ENCODE results near the gene ACP7. TPM values are rescaled to one million over a fixed set of nuclear protein-coding genes. Genes with fewer than 3 reads are reported as not detected.
"Not testable (repeated sequence)": the region's sequence is repeated elsewhere in the genome, so short reads cannot be mapped to it uniquely, and the experiment has no call there.

ACP7 gene
- total RNA-seq, 4 donors from 2014 or later = not detected

DNA sequence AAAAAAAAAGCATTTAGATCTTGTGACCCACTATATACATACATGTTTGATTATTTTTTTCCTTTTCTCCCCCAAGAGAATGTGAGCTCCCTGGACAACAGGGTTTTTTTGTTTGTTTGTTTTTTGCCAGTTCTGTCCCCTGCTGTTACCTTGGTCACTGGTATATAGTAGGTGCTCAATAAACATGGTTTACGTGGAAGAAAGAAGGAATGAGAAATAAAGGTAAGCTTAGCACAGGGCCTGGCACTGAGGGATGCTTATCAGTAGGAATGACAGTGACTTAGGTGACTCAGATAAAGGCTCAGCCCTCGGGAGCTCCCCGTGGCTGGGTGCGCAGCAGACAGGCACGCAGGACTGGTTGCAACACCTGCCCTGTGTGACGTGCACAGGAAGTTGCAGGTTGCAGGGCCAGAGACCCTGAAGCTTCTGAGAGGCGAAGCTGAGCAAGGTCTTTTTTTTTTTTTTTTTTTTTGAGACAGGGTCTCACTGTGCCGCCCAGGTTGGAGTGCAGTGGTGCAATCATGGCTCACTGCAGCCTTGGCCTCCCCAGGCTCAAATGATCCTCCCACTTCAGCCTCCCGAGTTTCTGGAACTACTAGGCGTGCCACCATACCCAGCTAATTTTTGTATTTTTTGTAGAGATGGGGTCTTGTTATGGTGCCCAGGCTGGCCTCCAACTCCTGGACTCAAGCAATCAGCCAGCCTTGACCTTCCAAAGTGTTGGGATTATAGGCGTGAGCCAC lies 31.1 kb downstream of the ACP7 start:
- no peak for DNase-seq (ENCODE audit: low spot score)
- TF ChIP-seq, protein P1, sequence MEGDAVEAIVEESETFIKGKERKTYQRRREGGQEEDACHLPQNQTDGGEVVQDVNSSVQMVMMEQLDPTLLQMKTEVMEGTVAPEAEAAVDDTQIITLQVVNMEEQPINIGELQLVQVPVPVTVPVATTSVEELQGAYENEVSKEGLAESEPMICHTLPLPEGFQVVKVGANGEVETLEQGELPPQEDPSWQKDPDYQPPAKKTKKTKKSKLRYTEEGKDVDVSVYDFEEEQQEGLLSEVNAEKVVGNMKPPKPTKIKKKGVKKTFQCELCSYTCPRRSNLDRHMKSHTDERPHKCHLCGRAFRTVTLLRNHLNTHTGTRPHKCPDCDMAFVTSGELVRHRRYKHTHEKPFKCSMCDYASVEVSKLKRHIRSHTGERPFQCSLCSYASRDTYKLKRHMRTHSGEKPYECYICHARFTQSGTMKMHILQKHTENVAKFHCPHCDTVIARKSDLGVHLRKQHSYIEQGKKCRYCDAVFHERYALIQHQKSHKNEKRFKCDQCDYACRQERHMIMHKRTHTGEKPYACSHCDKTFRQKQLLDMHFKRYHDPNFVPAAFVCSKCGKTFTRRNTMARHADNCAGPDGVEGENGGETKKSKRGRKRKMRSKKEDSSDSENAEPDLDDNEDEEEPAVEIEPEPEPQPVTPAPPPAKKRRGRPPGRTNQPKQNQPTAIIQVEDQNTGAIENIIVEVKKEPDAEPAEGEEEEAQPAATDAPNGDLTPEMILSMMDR (IDR thresholded peaks at IDR 0.05) = no peak
- ATAC-seq (ENCODE audit: low FRiP score) = no peak

DNA sequence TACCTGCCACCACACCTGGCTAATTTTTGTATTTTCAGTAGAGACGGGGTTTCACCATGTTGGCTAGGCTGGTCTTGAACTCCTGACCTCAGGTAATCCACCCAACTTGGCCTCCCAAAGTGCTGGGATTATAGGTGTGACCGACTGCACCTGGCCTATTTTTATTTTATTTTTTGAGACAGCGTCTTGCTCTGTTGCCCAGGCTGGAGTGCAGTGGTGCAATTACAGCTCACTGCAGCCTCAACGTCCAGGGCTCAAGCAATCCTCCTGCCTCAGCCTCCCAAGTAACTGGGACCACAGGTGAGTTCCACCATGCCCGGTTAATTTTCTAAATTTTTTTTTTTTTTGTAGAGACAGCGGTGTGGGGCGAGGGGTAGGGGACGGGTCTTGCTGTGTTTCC lies 32.9 kb downstream of the ACP7 start:
- not testable (repeated sequence) for DNase-seq (ENCODE audit: low spot score); ATAC-seq (ENCODE audit: low FRiP score)

DNA sequence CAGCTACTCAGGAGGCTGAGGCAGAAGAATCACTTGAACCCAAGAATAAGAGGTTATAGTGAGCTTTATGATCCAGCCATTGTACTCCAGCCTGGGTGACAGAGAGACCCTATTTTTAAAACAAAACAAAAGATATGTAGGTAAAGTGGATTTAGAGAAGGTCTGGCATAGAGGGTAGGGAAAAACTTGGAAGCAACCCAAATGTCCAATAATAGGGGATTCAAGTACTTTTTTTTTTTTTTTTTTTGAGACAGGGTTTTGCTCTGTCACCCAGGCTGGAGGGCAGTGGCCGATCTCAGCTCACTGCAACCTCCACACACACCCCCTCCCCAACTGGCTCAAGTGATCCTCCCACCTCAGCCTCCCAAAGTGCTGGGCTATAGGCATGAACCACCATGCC lies 35.7 kb downstream of the ACP7 start:
- ATAC-seq (ENCODE audit: low FRiP score) = no peak
- no peak for DNase-seq (ENCODE audit: low spot score)
- TF ChIP-seq, protein P1 (IDR thresholded peaks at IDR 0.05) = no peak

DNA sequence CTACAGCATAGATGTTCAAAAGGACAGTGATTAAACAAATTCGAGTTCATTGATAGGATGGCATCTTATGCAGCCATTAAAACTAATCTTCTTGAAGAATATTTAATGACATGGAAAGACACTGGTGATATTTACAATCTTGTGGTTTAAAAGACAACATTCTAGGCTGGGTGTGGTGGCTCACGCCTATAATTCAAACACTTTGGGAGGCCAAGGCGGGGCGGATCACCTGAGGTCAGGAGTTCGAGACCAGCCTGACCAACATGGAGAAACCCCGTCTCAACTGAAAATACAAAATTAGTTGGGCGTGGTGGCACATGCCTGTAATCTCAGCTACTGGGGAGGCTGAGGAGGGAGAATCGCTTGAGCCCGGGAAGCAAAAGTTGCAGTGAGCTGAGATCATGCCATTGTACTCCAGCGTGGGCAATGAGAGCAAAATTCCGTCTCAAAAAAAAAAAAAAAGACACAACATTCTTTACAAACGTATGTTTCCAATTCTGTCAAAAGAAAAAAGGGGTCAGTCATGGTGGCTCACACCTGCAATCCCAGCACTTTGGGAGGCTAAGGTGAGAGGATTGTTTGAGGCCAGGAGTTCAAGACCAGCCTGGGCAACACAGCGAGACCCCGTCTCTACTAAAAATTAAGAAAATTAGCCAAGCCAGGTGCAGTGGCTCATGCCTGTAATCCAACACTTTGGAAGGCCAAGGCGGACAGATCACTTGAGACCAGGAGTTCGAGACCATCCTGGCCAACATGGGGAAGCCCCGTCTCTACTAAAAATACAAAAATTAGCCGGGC lies 39.0 kb downstream of the ACP7 start:
- TF ChIP-seq, protein P1 (IDR thresholded peaks at IDR 0.05) = no peak
- ATAC-seq (ENCODE audit: low FRiP score) = no peak
- DNase-seq (ENCODE audit: low spot score) = no peak

DNA sequence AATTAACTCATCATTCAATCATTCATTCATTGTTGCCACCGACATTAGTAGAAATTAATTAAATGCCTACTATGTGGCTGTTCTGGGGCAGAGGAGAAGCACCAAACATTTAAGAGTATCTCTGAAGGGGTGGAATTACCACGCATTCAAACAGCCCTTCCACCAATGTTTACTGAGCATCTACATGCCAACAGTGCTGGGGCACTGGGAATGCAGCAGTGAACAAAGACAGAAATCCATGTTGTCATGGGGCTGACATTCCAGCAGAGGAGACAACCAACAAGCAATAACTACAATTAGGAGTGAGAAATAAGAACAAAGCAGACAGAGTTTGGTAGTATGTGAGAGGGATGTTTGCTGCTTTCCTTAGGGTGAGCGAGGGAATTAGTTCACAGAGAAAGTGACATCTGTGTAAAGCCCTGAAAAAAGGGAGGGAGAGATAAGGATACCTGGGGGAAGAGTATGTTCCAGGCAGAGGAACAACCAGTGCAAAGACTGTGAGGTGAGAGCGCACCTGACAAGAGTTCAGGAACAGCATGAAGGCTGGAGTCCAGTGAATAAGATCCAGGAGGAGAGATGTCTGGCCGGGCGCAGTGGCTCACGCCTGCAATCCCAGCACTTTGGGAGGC lies 40.1 kb downstream of the ACP7 start:
- no peak for ATAC-seq (ENCODE audit: low FRiP score)
- TF ChIP-seq, protein P1 (IDR thresholded peaks at IDR 0.05) = no peak
- no peak for DNase-seq (ENCODE audit: low spot score)

DNA sequence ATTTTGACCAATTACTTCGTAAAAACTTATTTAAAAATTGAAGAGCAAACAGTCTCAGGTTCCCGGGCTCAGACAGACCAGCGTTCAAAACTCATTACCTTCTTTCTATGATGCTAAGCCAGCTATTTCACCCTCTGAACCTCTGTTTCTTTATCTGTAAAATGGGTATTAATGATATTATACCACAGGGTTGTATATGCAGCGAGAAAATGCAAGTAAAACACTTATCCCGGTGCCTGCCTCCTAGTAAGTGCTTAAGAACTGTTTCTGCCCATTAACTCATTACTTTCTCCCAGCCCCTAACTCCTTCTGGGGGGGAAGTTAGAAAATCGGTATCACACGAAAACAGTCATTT lies 41.0 kb downstream of the ACP7 start:
- TF ChIP-seq, protein P1 (IDR thresholded peaks at IDR 0.05) = no peak
- no peak for DNase-seq (ENCODE audit: low spot score)
- no peak for ATAC-seq (ENCODE audit: low FRiP score)

DNA sequence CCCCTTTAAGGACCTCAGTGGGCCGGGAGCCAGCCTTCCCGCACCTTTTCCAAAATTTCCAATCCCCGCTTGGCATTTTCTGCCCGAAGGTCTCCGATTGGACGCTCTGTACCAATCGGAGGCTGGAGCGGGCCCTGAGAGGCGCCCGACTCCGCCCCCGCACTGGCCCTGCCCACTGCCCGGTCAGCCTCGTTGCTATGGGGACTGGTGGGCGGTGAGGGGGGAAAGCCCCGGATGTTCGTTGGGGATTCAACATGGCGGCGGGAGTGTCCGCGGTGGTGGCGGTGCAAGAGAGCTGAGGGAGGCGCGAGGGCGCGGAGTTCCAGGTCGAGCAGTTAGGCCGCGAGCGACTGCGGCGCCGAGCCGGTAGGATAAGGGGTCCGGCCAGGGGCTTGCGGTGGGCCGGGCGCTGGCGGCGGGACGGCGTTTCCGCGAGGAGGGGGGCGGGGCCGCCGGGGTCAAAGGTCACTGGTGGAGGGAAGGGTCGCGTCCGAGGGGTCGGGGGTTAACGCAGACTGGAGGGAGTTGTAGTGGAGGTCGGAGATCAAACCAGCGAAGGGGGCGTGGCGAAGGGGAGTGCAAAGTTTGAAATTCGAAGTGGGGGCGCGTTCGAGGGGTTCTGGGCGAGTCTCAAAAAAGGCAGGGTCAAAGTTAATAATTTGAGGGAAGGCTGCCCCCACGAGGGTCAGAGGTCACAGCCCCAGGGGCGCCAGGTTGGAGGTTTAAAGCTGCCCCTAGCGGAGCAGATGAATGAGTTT lies 41.6 kb downstream of the ACP7 start, which contains the start of gene PAK4:
Gene PAK4, plus strand, starts transcription at position 233 of the 758 bp plus-strand sequence. CDS start 43,768 bp downstream, outside the sequence.
- peak; percentile 93 for ATAC-seq (ENCODE audit: low FRiP score)
- peak; percentile 96 for DNase-seq (ENCODE audit: low spot score)
- TF ChIP-seq, protein P1 (IDR thresholded peaks at IDR 0.05) = no peak
